ENCODE data around the gene KRTAP12-2.

DNA sequence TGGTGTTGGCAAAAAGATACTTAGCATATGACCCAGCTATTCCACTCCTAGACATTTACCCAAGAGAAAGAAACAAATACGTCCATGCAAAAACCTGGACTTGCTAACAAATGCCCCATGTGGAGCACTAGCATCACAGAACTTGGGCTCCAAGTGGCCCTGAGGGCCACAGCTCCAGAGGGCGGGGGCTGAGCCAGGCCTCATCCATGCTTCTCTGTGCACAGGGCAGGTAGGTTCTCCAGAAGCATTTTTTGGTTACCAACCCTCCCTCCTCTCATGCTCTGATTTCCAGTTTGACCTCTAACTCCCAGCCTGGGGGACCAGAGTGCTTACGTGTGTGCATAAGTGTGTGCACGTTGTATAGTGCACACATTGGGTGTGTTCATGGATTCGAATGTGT, 2.0 kb downstream of the KRTAP12-2 start:
- TF ChIP-seq ZNF274 (IDR thresholded peaks at IDR 0.05; ENCODE audit: low read depth, low read length) (peak; percentile 44; the same call in 1 of the 2 replicates), YY1 (IDR thresholded peaks at IDR 0.05; ENCODE audit: insufficient read depth, insufficient read length) (no peak), SUZ12 (IDR thresholded peaks at IDR 0.05; ENCODE audit: extremely low read depth, insufficient read depth, insufficient read length) (no peak)
